MM.1S (cell line): ENCODE results near the gene GPR17.

Experiments
- DNase-seq: peaks from one replicate; pipeline ENCODE4 v3.0.0-alpha.2; 2015
- H2AFZ ChIP-seq: fragments of 300-600 bp; sonication (generic); 2 replicates; pipeline ENCODE4 v1.6.0; 2016; ENCODE audit warnings: antibody characterized with exemption, low read length
- H3F3A ChIP-seq: fragments of 300-600 bp; sonication (generic); 2 replicates; pipeline ENCODE4 v1.6.1; 2016; ENCODE audit warnings: mild to moderate bottlenecking, antibody characterized with exemption, low read length, moderate library complexity, mixed read lengths; ENCODE audit not compliant: insufficient read depth
- H3K27ac ChIP-seq: fragments of 300-600 bp; sonication (generic); 2 replicates; pipeline ENCODE4 v1.5.1; 2016; ENCODE audit warnings: mild to moderate bottlenecking, low read length
- H3K27me3 ChIP-seq: fragments of 300-600 bp; sonication (generic); replicated peaks from 2 replicates; pipeline ENCODE4 v1.6.0; 2016; ENCODE audit warnings: low read length; ENCODE audit not compliant: insufficient read depth
- H3K36me3 ChIP-seq: fragments of 300-600 bp; sonication (generic); replicated peaks from 2 replicates; pipeline ENCODE4 v1.6.1; 2016; ENCODE audit warnings: mild to moderate bottlenecking, low read length, mixed read lengths; ENCODE audit not compliant: insufficient read depth
- H3K4me1 ChIP-seq: fragments of 300-600 bp; sonication (generic); 2 replicates; pipeline ENCODE4 v1.6.1; 2016; ENCODE audit warnings: low read length, mixed read lengths
- H3K4me2 ChIP-seq: fragments of 300-600 bp; sonication (generic); 2 replicates; pipeline ENCODE4 v1.6.0; 2016; ENCODE audit warnings: low read depth, low read length
- H3K4me3 ChIP-seq: fragments of 300-600 bp; sonication (generic); 2 replicates; pipeline ENCODE4 v1.5.1; 2016; ENCODE audit warnings: low read length, mixed read lengths
- H3K79me2 ChIP-seq: fragments of 300-600 bp; sonication (generic); 2 replicates; pipeline ENCODE4 v1.6.1; 2016; ENCODE audit warnings: mixed run types, low read length, mixed read lengths
- H3K9ac ChIP-seq: fragments of 300-600 bp; sonication (generic); 2 replicates; pipeline ENCODE4 v1.6.1; 2016; ENCODE audit warnings: low read length, mixed read lengths
- H3K9me2 ChIP-seq: fragments of 300-600 bp; sonication (generic); replicated peaks from 2 replicates; pipeline ENCODE4 v1.6.1; 2016; ENCODE audit warnings: mild to moderate bottlenecking, low read length, mixed read lengths; ENCODE audit not compliant: insufficient read depth
- H3K9me3 ChIP-seq: fragments of 300-600 bp; sonication (generic); replicated peaks from 2 replicates; pipeline ENCODE4 v1.6.1; 2016; ENCODE audit warnings: mild to moderate bottlenecking, low read length, mixed read lengths; ENCODE audit not compliant: insufficient read depth
- H4K20me1 ChIP-seq: fragments of 300-600 bp; sonication (generic); 2 replicates; pipeline ENCODE4 v1.6.1; 2016; ENCODE audit warnings: mild to moderate bottlenecking, low read length, moderate library complexity, mixed read lengths; ENCODE audit not compliant: insufficient read depth
- CTCF ChIP-seq: fragments of 300-600 bp; sonication (generic); IDR thresholded peaks from 2 replicates; pipeline ENCODE4 v1.5.1; 2016; ENCODE audit warnings: antibody characterized with exemption, low read length, mixed read lengths
- EZH2 ChIP-seq: fragments of 300-600 bp; sonication (generic); optimal IDR thresholded peaks from 2 replicates; pipeline ENCODE3; 2017; ENCODE audit warnings: low read depth, mild to moderate bottlenecking, antibody characterized with exemption, low read length, mixed read lengths
- EZH2phosphoT487 ChIP-seq: fragments of 300-600 bp; sonication (generic); IDR thresholded peaks from 2 replicates; pipeline ENCODE4 v1.6.1; 2018; ENCODE audit warnings: antibody characterized with exemption, low read length

GPR17 gene

GRCh38 chr2:127631997-127632581, 13.9 kb upstream of the GPR17 start:
- Histone ChIP-seq H3K9me2 (no peaks in the 10 kb centered on the region), H3K9me3 (no peaks in the 10 kb centered on the region), H3K36me3 (no peaks in the 10 kb centered on the region), H3K4me3 (no peak overlapping the region), H3K27ac (no peak overlapping the region), H3K79me2 (no peaks in the 10 kb centered on the region), H3K9ac (no peak overlapping the region), H4K20me1 (no peaks in the 10 kb centered on the region), H3F3A (no peaks in the 10 kb centered on the region), H2AFZ (no peak overlapping the region), H3K4me1 (no peaks in the 10 kb centered on the region), H3K27me3 (peaks cover 69% of the 10 kb centered on the region), H3K4me2 (no peak overlapping the region)
- TF ChIP-seq CTCF = no peak
- TF ChIP-seq EZH2phosphoT487 = no peak
- no peak for TF ChIP-seq EZH2
- no peak for DNase-seq

GRCh38 chr2:127632592-127633489, 13.1 kb upstream of the GPR17 start:
- Histone ChIP-seq H3K9ac (no peak overlapping the region), H4K20me1 (no peaks in the 10 kb centered on the region)
- DNase-seq = no peak

GRCh38 chr2:127633556-127634065, 12.3 kb upstream of the GPR17 start:
- Histone ChIP-seq H3K79me2 (no peaks in the 10 kb centered on the region), H3F3A (no peaks in the 10 kb centered on the region), H3K9ac (no peak overlapping the region), H3K27ac (no peak overlapping the region), H3K36me3 (no peaks in the 10 kb centered on the region), H3K4me1 (no peaks in the 10 kb centered on the region), H3K9me2 (no peaks in the 10 kb centered on the region), H3K4me3 (no peak overlapping the region), H3K4me2 (no peak overlapping the region), H4K20me1 (no peaks in the 10 kb centered on the region), H3K9me3 (no peaks in the 10 kb centered on the region), H3K27me3 (peaks cover 58% of the 10 kb centered on the region), H2AFZ (no peak overlapping the region)
- DNase-seq = no peak
- no peak for TF ChIP-seq CTCF
- no peak for TF ChIP-seq EZH2
- no peak for TF ChIP-seq EZH2phosphoT487

More at GRCh38 chr2:127632592-127633489, 13.1 kb upstream of the GPR17 start:
- H3K27me3 ChIP-seq = peaks cover 62% of the 10 kb centered on the region
- H3F3A ChIP-seq = no peaks in the 10 kb centered on the region
- no peak overlapping the region for H3K27ac ChIP-seq
- TF ChIP-seq EZH2 = no peak
- TF ChIP-seq CTCF = no peak
- TF ChIP-seq EZH2phosphoT487 = no peak
- no peaks in the 10 kb centered on the region for H3K4me1 ChIP-seq
- no peak overlapping the region for H3K4me3 ChIP-seq
- no peak overlapping the region for H2AFZ ChIP-seq
- no peaks in the 10 kb centered on the region for H3K79me2 ChIP-seq
- H3K4me2 ChIP-seq = no peak overlapping the region
- no peaks in the 10 kb centered on the region for H3K9me3 ChIP-seq
- no peaks in the 10 kb centered on the region for H3K36me3 ChIP-seq
- no peaks in the 10 kb centered on the region for H3K9me2 ChIP-seq
